Measurements from ENCODE around the gene GTF2F2.

GTF2F2 gene

DNA sequence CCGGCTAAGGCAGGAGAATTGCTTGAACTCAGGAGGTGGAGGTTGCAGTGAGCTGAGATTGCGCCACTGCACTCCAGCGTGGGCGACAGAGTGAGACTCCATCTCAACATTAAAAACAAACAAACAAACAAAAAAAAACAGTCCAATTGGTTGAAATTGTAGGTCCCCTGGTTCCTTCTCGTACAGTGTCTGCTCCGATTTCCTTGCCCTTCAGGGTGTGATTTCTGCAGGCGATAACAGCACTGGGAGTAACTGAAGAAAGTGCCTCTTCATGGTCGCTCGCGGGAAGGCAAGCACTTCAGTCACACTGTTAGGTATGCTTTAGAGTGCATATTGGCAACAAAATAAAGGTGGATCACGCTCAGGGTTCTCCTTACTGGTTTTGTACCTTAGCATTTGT is 181.0 kb downstream of the GTF2F2 start:
- no peak for DNase-seq (ENCODE audit: low read depth, low spot score)

DNA sequence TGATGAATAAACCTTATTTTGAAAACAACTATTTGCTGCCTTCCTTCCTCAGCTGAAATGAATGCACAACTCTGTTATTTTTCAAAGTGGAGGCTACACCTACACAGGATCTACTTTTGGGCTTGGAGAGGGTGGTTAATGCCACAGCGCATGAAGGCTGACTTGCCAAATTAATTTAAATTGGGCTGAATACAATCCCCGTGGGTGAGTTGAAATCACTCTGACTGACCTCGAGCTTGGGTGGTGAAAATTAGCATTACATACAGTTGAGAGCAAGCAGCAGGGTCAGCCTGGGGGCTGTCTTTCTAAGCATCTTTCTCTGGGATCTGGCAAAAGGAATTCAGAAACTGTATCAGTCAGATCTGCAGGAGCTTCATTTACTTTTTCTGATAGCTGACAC is 182.2 kb downstream of the GTF2F2 start:
- DNase-seq (ENCODE audit: low read depth, low spot score): no peak

DNA sequence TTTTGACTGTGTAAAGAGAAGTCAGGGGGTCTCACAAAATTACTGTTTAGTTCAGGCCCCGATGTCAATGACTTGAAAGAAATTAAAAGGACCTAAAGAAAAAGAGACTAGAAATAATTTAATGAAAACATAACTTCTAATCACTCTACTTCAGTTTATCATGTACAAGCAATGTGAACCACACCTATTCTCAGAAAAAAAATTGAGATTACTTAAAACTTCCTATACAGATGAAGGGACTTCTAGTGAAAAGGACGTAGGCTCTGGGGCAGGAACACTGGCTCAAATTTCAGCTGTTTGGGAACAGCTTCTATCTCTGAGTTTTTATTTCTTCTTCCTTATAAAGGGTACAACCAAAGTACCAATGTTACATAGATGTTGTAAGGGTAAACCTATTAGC is 182.7 kb downstream of the GTF2F2 start:
- no peak for DNase-seq (ENCODE audit: low read depth, low spot score)

DNA sequence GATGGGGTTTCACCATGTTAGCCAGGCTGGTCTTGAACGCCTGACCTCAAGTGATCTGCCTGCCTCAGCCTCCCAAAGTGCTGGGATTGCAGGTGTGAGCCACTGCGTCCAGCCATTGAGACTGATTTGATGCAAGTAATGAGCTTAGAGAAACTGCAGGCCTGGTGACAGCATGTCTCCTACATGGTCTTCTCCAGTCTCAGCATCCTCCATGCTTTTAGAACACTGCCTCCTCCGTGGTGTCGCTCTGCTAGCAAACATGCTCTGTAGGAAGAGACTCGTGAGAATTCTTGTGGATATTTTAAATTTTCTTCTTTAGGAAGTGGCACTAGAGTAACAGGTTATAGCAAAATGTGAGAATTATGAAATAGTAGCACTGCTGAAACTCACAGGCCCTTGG is 183.6 kb downstream of the GTF2F2 start:
- no peak for DNase-seq (ENCODE audit: low read depth, low spot score)

DNA sequence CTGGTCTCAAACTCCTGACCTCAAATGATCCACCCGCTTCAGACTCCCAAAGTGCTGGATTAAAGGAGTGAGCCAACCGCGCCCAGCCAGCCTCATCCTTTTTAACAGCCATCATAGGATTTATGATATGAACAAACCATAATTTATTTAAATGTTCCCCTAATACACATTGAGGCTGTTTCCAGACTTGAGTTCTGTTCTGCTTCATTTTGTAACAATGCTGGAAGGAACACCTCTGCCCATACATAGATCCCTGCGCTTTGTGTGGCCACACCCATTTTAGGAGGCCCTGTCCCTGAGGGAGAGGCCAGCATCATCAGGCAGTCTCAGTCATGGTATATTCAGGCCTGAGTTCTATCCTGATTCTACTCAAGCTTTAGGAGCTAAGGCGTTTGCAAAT is 184.8 kb downstream of the GTF2F2 start:
- no peak for DNase-seq (ENCODE audit: low read depth, low spot score)

DNA sequence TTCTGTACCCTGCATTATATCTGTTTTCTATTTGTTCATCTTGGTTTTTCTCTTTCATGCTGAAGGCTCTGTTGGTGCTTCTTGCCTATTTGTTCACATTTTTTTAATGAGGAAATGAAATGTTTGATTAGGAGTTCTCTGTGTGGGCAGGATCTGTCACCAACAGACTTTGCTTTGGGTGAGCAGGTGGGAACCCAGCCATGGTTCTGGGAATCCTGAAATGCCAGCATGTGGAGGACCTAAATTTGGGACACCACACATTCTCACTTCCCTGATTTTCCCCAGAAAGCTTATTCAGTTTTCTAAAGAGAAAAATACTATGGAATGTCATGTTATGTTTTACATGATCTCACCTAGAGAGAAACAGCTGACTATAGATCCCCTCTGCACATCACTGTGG is 186.7 kb downstream of the GTF2F2 start:
- no peak for DNase-seq (ENCODE audit: low read depth, low spot score)

DNA sequence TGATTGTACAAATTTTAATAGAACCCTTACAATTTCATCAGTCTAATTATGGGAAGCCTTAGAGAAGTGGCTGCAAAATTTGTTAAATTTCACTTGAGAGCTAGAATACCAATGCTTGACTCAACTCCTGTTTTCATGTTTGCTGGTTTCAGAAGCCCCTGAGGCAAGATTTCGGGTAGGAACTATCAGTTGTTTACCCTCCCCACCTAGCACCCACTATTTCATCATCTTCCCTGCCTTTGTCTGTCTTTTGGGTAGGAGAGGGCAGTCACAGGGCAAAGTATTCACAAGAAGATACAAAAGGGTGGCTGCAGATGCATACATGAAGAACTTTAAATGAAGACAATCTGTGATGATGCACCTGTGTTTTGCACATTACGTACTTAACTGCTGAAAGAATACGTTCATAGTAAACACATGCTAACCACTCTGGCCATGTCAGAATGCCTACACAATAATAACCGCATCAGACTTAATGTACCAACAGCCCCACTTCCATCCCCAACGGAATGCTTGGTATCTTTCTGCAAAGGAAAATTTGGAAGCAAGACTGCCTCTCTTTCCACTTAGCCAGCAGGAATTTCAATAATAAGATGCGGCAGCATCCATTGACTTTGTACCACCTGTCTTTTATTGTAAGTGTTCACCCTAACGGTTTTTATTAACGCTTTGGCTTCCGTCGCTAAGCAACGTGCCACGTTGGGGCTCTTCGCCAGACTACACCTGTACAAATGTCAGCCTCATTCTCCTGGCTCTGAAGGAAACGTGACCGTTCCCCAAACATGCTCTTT is 190.2 kb downstream of the GTF2F2 start:
- no peak for DNase-seq (ENCODE audit: low read depth, low spot score)

DNA sequence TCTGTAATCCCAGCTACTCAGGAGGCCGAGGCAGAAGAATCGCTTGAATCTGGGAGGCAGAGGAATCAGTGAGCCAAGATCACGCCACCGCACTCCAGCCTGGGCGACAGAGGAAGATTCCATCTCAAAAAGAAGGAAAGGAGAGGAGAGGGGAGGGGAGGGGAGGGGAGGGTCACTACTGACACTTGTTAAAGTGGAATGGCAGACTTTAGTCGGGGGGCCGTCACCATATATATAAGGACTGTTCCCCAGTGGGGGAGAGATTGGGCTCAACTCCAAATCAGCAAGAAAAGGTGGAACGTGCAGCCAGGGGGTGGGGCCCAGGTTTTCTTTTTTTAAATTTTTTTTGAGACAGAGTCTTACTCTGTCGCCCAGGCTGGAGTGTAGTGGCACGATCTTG is 194.5 kb downstream of the GTF2F2 start:
- DNase-seq (ENCODE audit: low read depth, low spot score): no peak

DNA sequence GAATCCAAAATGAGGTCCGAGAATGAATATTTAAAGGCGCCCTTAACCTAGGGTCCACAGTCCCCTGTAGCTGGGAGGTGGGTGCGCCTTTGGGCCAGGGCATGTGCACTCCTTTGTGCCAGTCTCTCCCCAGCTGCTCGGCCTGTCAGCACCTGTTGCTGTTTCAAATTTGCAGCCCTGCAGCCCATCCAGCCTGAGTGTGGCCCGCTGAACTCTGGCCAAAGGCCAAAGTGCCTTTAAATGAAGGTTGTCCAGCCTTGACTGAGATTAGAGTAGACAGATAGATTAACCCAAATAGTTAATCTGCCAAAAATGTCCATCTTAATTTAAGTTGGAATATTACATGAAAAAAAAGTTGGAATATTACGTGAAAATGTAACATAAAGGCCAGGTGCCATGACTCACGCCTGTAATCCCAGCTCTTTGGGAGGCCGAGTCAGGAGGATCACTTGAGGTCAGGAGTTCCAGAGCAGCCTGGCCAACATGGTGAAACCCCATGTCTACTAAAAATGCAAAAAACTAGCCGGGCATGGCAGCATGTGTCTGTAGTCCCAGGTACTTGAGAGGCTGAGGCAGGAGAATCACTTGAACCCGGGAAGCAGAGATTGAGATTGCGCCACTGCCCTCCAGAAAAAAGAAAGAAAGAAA is 195.3 kb downstream of the GTF2F2 start:
- DNase-seq (ENCODE audit: low read depth, low spot score): no peak

DNA sequence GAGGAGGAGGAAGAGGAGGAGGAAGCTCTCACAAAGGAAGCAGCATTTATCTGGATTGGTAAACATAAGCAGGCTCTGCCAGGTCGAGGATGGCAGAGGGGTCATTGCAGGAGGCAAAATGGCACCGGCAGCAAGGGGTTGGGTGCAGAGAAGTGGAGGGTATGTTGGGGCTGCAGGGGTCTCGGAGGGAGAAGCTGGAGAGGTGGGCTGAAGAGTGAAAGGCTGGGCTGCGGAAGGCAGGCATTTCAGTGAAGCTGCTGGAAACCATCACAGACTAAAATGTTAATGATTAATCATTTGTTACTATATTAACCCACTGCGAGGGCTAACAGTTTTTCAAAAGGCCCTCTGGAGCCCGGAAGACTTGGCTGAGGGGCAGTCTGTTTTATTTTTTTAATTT is 196.0 kb downstream of the GTF2F2 start:
- DNase-seq (ENCODE audit: low read depth, low spot score): no peak

DNA sequence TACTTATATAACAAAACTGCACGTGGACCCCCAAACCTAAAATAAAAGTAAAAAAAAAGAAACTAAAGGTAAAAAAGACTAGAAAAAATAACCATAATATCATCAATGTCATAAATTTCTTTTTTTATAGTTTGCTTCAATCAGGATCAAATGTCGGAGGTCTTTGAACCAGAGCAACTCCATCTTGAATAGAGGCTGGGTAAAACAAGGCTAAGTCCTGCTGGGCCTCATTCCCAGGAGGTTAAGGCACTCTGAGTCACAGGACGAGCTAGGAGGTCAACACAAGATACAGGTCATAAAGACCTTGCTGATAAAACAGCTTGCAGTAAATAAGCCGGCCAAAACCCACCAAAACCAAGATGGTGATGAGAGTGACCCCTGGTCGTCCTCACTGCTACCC is 196.7 kb downstream of the GTF2F2 start:
- no peak for DNase-seq (ENCODE audit: low read depth, low spot score)

DNA sequence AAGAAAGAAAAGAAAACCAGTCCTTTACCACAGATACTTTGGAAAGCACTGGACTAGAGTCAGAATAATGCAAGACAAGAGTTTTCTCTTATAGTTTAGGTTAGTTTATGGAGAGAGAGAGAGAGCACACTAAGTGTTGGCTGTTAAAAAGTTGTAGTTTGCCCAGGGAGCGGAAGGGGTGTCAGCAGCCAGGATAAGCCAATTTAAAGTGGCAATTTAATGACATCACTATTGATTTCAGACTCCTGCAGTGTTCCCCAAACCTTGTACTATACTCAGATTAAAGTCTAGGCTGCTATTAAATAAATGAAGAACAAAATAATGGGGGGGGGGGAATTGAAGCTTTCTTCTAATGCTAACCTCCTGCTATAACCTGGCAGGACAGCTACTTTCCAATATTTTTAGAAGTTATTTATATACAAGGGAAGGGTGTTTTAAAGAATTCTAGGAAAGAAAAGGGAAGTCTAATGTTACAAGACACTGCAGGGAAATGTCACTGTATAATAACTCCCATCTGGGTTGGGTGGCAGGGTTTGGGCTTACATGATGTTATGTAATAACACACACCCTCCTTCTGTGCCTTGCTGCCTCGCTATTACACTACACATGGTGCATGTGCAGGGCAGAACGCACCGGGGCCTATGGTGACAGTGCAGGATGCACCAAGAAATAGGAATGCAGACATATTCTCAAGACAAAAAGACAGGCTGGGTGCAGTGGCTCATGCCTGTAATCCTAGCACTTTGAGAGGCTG is 200.7 kb downstream of the GTF2F2 start:
- DNase-seq (ENCODE audit: low read depth, low spot score): no peak

DNA sequence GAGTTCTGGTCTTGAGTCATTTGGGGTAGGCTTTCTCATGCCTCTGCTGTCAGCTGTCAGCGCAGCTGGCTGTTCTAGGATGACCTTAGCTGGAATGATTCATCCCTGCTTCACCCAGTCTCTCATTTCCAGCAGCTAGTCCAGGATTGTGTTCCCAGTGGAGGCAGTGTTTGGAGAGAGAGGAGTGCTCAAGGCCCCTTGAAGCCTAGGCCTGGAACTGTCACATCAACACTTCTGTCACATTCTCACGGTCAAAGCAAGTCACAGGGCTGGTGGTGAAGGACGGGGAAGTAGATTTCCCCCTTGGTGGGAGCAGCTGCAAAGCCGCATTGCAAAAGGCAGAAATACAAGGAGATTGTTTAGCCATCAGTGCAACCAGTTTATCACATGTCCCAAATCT is 205.5 kb downstream of the GTF2F2 start:
- no peak for DNase-seq (ENCODE audit: low read depth, low spot score)

DNA sequence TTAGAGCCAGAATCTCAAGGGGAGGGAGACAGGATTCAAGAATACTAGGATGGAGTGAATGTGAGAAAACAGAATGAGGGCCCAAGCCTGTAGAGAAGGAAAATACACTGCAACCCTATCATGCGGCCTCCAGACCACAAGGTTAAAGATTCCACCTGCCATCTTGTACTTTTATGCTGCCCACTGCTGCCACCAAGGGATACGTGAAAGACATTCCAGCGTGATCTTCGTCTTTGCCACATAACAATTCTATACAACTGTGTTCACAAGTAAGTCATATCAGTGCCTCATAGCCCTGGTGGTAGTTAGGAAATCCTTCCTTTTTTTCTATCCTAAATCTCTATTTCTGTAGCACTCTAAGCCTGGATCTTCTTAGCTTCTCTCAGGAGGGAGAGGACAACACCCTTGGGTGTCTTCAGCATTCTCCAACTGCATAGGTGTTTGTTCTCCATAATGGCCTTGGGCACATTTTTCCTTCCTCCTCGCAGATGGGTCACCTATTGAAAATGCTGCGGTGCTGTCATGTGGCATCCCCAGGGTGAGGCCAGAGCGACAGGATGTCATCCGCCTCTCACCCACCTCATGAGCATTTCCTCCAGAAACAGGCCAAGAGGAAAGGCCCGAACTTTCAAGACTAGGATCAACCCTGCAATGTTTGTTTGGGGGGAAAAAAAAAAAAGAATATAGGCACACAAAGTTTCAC is 207.1 kb downstream of the GTF2F2 start:
- no peak for DNase-seq (ENCODE audit: low read depth, low spot score)

DNA sequence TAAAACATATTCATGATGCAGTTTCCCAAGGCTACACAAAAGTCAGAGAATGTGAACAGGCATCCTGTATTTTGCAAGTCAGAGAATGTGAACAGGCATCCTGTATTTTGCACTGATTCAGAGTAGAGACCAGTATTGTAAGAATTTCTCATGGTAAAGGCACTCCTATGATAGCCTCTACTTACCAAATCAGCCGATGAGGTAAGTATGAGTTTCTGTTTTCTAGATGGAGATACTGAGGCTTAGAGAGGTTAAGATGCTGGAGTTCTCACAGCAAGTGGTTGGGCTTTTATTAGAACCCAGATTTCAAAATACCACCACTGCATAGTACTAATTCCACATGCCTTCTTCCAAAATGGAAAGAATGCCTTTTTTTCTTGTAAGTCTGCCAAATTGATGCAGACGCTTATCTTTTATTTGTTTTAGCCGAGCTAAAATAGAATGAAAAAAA is 208.4 kb downstream of the GTF2F2 start:
- DNase-seq (ENCODE audit: low read depth, low spot score): no peak

DNA sequence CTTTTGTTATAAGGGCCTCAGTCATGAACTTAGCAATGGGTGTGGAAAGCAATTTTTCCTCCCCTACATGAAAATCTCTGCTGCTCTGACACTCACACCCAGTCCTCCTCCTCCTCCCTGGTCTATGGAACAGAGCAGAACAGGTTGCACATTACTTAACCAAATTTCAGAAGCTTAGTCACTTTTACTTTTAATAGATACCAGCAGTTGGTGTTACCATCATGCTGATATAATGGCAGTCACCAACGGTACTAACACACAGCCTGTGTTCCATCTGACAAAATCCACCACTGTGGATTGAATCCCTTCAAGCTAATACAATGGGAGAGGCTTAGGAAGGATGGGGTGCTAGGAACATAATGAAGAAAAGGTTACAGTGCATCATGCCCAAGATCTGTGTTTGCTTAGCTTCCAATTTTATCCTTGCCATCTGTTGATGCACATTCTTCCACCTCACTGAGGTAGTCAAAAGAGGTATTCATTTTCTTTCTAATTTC is 210.9 kb downstream of the GTF2F2 start:
- DNase-seq (ENCODE audit: low read depth, low spot score): no peak

DNA sequence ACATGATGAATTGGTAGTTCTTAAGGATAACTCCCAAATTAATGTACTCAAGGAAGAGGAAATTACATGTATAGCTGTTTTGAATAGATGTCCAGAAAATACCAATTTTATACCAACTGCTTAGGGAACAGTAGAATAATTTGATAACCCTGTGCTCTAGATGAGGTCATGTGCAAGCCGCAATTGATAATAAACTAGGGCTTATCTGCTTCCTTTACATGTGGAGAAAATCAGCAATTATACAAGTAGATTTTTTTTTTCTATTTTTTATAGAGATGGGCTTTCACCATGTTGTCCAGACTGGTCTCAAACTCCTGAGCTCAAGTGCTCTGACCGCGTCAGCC is 211.4 kb downstream of the GTF2F2 start:
- no peak for DNase-seq (ENCODE audit: low read depth, low spot score)

DNA sequence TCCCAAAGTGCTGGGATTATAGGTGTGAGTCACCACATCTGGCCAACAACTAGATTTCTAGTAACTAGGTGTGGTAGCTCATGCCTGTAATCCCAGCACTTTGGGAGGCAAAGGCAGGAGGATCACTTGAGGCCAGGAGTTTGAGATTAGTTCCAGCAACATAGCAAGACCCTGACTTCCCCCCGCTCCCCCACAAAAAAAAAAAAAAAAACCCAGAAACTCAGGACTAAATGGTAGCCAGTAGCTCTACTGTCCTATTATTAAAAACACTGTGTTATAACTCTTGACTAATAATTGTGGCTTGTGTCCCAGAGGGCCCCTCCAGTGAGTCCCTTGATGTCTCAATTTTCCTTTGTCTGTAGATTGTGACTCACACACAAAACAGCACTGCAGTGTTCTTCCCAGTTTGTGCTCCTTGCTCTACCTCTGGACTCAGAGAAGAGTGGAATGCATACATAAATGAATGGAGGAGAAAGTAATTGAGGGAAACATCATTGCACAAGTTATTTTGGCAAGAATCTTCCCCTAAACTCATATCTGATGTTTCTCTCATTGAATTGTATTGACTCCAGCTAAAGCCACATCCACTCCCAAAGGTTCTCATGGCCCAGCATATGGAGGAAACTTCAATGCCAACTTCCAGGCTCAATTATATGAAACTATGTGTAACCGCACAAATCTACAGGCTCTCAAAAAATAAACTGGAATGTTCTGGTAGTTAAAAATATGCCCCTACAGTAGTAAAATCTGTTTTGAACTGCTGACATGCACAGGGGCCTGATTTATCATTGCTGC is 211.9 kb downstream of the GTF2F2 start:
- no peak for DNase-seq (ENCODE audit: low read depth, low spot score)

DNA sequence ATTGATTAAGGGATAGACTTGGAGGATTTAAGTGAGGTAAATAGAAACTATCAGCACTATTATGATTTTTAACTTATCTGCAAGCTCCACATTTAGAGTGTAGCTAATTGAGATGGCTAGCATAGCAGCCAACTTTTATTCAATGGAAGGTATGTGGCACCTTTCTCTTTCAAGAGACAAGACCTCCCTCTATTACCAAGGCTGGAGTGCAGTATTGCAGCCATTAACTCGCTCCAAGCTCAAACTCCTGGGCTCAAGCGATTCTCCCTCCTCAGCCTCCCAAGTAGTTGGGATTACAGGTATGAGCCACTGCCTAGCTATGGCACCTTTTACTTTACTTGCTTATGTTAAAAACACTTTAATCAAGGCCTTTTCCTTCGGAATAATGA is 212.5 kb downstream of the GTF2F2 start:
- no peak for DNase-seq (ENCODE audit: low read depth, low spot score)

DNA sequence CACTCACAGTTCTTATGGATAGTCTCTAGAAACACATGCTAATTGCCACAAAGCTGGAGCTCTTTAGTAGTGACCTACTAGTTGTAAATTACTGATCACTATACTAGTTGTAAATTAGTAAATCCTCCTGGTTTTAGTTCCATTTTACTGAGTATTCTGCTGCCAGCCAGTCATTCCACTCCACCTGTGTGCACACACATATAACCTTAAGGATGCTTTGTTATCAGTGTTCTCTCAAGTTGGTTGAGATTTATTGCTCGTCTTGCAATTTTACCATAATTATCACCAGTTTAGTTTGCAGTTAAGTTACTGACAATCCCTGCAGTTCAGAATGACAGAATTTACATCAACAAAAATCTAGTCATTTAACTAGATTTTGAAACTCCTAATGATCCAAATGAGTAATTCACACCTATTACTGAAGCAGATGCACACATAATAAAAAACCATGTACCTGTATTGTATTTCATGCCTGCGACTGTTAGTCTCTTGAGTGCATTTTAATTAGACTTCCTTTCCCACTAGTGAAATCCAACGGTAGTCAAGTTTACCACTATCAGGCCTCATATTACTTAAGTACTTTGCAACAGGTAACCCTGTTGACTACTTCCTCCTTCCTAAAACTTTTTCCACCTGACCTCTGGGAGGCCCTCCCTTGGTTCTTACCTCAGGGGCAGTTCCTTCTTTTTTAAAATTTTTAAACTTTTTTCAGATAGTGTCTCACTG is 213.1 kb downstream of the GTF2F2 start:
- no peak for DNase-seq (ENCODE audit: low read depth, low spot score)

All from activated CD4-positive, CD25-positive, alpha-beta regulatory T cell treated with anti-CD3 and anti-CD28 coated beads, Interleukin-2, amount 50 U/mL, for 16 hours (primary cell).